ENCODE results near the gene LRRC4C. TPM values are rescaled to one million over a fixed set of nuclear protein-coding genes. Genes with fewer than 3 reads are reported as not detected.

Gene LRRC4C
- polyA plus RNA-seq, 1 of the 3 experiments (the other 2 are of a cell fraction), result 0.16 TPM

- H3F3A ChIP-seq (replicated peaks; ENCODE audit: insufficient read depth), result no peaks in the 10 kb centered on the region
- H3K79me2 ChIP-seq (ENCODE audit: insufficient read depth), result no peaks in the 10 kb centered on the region
- H3K9ac ChIP-seq, result no peak overlapping the region
- H3K4me1 ChIP-seq (ENCODE audit: control insufficient read depth in 1 of 2, insufficient read depth in 2 of 2, low read depth in 1 of 2, low read length in 1 of 2), result no peaks in the 10 kb centered on the region
- H3K9me2 ChIP-seq, result no peaks in the 10 kb centered on the region
- H2AFZ ChIP-seq (ENCODE audit: low read depth), result no peak overlapping the region
- WGBS (ENCODE audit: low lambda C conversion rate), result 51% methylated on average over 2 of the region's 2 CpGs
- no peaks in the 10 kb centered on the region; the same call in 1 of the 2 replicates for H3K27me3 ChIP-seq (ENCODE audit: insufficient read depth)
- no peak for TF ChIP-seq RCOR1 (IDR thresholded peaks at IDR 0.05; ENCODE audit: low read length)
- TF ChIP-seq NRF1 (IDR thresholded peaks at IDR 0.05; ENCODE audit: low read depth, low read length), result no peak
- TF ChIP-seq CTCF (IDR thresholded peaks at IDR 0.05), result no peak
- TF ChIP-seq GABPA (IDR thresholded peaks at IDR 0.05; ENCODE audit: low read depth), result no peak
- TF ChIP-seq MEF2A (IDR thresholded peaks at IDR 0.05; ENCODE audit: borderline replicate concordance, low read depth), result no peak
- no peak for TF ChIP-seq FOSL2 (IDR thresholded peaks at IDR 0.05; ENCODE audit: borderline replicate concordance, low read depth)
- no peak for TF ChIP-seq CHD2 (IDR thresholded peaks at IDR 0.05; ENCODE audit: low read length, partially characterized antibody)
- TF ChIP-seq USF2 (IDR thresholded peaks at IDR 0.05; ENCODE audit: borderline replicate concordance, low read depth, low read length), result no peak
- no peak for TF ChIP-seq IRF3 (IDR thresholded peaks at IDR 0.05; ENCODE audit: low read depth, low read length)
- no peak for TF ChIP-seq EZH2phosphoT487 (IDR thresholded peaks at IDR 0.05; ENCODE audit: borderline replicate concordance, low read depth)
- TF ChIP-seq EP300 (IDR thresholded peaks at IDR 0.05; ENCODE audit: borderline replicate concordance in 1 of 2, low read depth in 1 of 2, low read length in 1 of 2), result no peak
- TF ChIP-seq FOXM1 (IDR thresholded peaks at IDR 0.05; ENCODE audit: low read depth), result no peak
- TF ChIP-seq MXI1 (IDR thresholded peaks at IDR 0.05; ENCODE audit: low read depth, low read length), result no peak
- TF ChIP-seq PBX3 (IDR thresholded peaks at IDR 0.05), result no peak
- no peaks in the 10 kb centered on the region for H4K20me1 ChIP-seq (ENCODE audit: insufficient read depth)
- POLR2A ChIA-PET, result no interaction called here
- CTCF ChIA-PET, result interaction anchor here (1.1 kb wide), 1 partner anchor 81 kb away, joined by 3 read pairs; no protein-coding TSS in a partner anchor
- H3K9me3 ChIP-seq, result no peaks in the 10 kb centered on the region
- no peaks in the 10 kb centered on the region for H3K36me3 ChIP-seq (replicated peaks in 1 of 2; ENCODE audit: control insufficient read depth in 1 of 2, insufficient read depth in 2 of 2, low read length in 1 of 2)
- DNase-seq, result no peak
- no peak overlapping the region for H3K4me2 ChIP-seq
- H3K4me3 ChIP-seq (ENCODE audit: low read depth in 2 of 2, low read length in 1 of 2), result no peak overlapping the region
- H3K27ac ChIP-seq (ENCODE audit: low read depth in 2 of 2, low read length in 1 of 2), result no peak overlapping the region
Observed at GRCh38 chr11:40094954-40095353, 1364.5 kb downstream of the LRRC4C start.

Measured in SK-N-SH (cell line).